PC-9 (cell line): Measurements from ENCODE around the gene NDUFC2. TPM values are rescaled to one million over a fixed set of nuclear protein-coding genes. Genes with fewer than 3 reads are reported as not detected.

ENCODE experiments used
- BruUV-seq: library from RNA; stranded (reverse); fragments of 400-500 nt; replicated peaks from 2 replicates; lab custom pipeline; 2021; lab: Mats Ljungman, UMichigan
- CTCF ChIA-PET: fragments of 300-600 bp; sonication (Branson Sonifier 250); formaldehyde crosslinking; loops from one replicate; lab custom pipeline; 2022; ENCODE audit warnings: antibody characterized with exemption; lab: Charles Lee
- POLR2A ChIA-PET: fragments of 300-600 bp; sonication (Branson Sonifier 250); formaldehyde crosslinking; loops from one replicate; lab custom pipeline; 2022; ENCODE audit warnings: antibody characterized with exemption; ENCODE audit not compliant: unreplicated experiment; lab: Charles Lee
- DNase-seq, 2 experiments: peaks; one replicate each; pipeline versions ENCODE4 v3.0.0 to v3.0.0-alpha.2; 2015 to 2022; ENCODE audit warnings: mixed read lengths in 1 of 2
- H2AFZ ChIP-seq: fragments of 200-600 bp; sonication (generic); 2 replicates; pipeline ENCODE4 v1.8.1; 2017; ENCODE audit warnings: antibody characterized with exemption
- H3F3A ChIP-seq: fragments of 200-600 bp; sonication (generic); 2 replicates; pipeline ENCODE4 v1.8.1; 2017; ENCODE audit warnings: antibody characterized with exemption, mild to moderate bottlenecking, low read depth; ENCODE audit not compliant: insufficient read depth
- H3K27ac ChIP-seq: fragments of 200-600 bp; sonication (generic); 2 replicates; pipeline ENCODE4 v1.6.1; 2016; ENCODE audit warnings: mixed run types
- H3K27me3 ChIP-seq: fragments of 200-600 bp; sonication (generic); 2 replicates; pipeline ENCODE4 v1.6.1; 2016; ENCODE audit warnings: low read depth, mixed run types; ENCODE audit not compliant: insufficient read depth
- H3K36me3 ChIP-seq: fragments of 200-600 bp; sonication (generic); 2 replicates; pipeline ENCODE4 v1.6.1; 2016; ENCODE audit warnings: low read depth, mixed run types
- H3K4me1 ChIP-seq: fragments of 200-600 bp; sonication (generic); replicated peaks from 2 replicates; pipeline ENCODE4 v1.6.1; 2016; ENCODE audit warnings: mixed run types; ENCODE audit not compliant: insufficient read depth
- H3K4me2 ChIP-seq: fragments of 200-600 bp; sonication (generic); 2 replicates; pipeline ENCODE4 v1.6.1; 2017; ENCODE audit warnings: mixed run types
- H3K4me3 ChIP-seq: fragments of 200-600 bp; sonication (generic); 2 replicates; pipeline ENCODE4 v1.6.1; 2016; ENCODE audit warnings: mixed run types
- H3K79me2 ChIP-seq: fragments of 200-600 bp; sonication (generic); 2 replicates; pipeline ENCODE4 v1.6.1; 2017; ENCODE audit warnings: low read depth, mixed run types
- H3K9me2 ChIP-seq: fragments of 200-600 bp; sonication (generic); 2 replicates; pipeline ENCODE4 v1.8.1; 2017; ENCODE audit warnings: mild to moderate bottlenecking; ENCODE audit not compliant: insufficient read depth
- H3K9me3 ChIP-seq: fragments of 200-600 bp; sonication (generic); 2 replicates; pipeline ENCODE4 v1.8.1; 2016; ENCODE audit warnings: low read depth; ENCODE audit not compliant: insufficient read depth
- H4K20me1 ChIP-seq: fragments of 200-600 bp; sonication (generic); 2 replicates; pipeline ENCODE4 v1.8.1; 2017; ENCODE audit not compliant: insufficient read depth
- CTCF ChIP-seq: fragments of 200-600 bp; sonication (generic); conservative IDR thresholded peaks from 2 replicates; pipeline ENCODE4 v1.6.1; 2017; ENCODE audit warnings: mixed run types, antibody characterized with exemption, mild to moderate bottlenecking, moderate library complexity
- EZH2 ChIP-seq: fragments of 200-600 bp; sonication (generic); IDR thresholded peaks from 2 replicates; pipeline ENCODE4 v1.8.0; 2017; ENCODE audit warnings: antibody characterized with exemption, low read depth
- intact Hi-C: fragments of 100-400 bp; cut with micrococcal nuclease; formaldehyde crosslinking; loops from one replicate; pipeline ENCODE4 v1.10.0; 2022; ENCODE audit not compliant: unreplicated experiment
- total RNA-seq: library from RNA; stranded (reverse); gene quantifications from 2 replicates; pipeline ENCODE4 v1.2.3, GENCODE V29; 2021

Gene NDUFC2
- total RNA-seq, 1 experiment from 2014 or later, result 380 TPM

- POLR2A ChIA-PET, result no interaction called here
- CTCF ChIA-PET, result no interaction called here
Measured at GRCh38 chr11:78080818-78081495, 1.3 kb upstream of the NDUFC2 start.

GRCh38 chr11:78080084-78080817 lies 589 bp upstream of the NDUFC2 start:
- peaks cover 30% of the 10 kb centered on the region for H3K4me1 ChIP-seq
- peak overlapping the region; percentile 89 for H3K4me3 ChIP-seq
- peak overlapping the region; percentile 97 for H2AFZ ChIP-seq
- no peaks in the 10 kb centered on the region for H3K9me2 ChIP-seq
- intact Hi-C loops, result no loop called here
- peaks cover 7% of the 10 kb centered on the region; the same call in 1 of the 2 replicates for H3K36me3 ChIP-seq
- H3F3A ChIP-seq, result no peaks in the 10 kb centered on the region
- H3K4me2 ChIP-seq, result peak overlapping the region; percentile 86
- no peaks in the 10 kb centered on the region for H3K27me3 ChIP-seq
- peak overlapping the region; percentile 46 for H3K27ac ChIP-seq
- peaks cover 46% of the 10 kb centered on the region for H3K79me2 ChIP-seq
- no peaks in the 10 kb centered on the region for H3K9me3 ChIP-seq
- BruUV-seq, result TSS peak; percentile 87
- ChIA-PET CTCF (interaction anchor here (0.6 to 0.7 kb wide), 2 partner anchors 56 to 120 kb away, joined by 3 to 4 read pairs; no protein-coding TSS in a partner anchor), POLR2A (interaction anchor here (1.0 kb wide), 1 partner anchor 86 kb away, joined by 4 read pairs; the partner anchor contains the start of gene INTS4)
- peaks cover 32% of the 10 kb centered on the region for H4K20me1 ChIP-seq
- DNase-seq, result no peak
- TF ChIP-seq EZH2 (no peak), CTCF (0 out of 2 replicates have a peak, but pooled peaks have one; percentile 1)

More at GRCh38 chr11:78080818-78081495, 1.3 kb upstream of the NDUFC2 start:
- intact Hi-C loops, result no loop called here
- H2AFZ ChIP-seq, result peak overlapping the region; percentile 97
- peak overlapping the region; percentile 9; the same call in 1 of the 2 replicates for H3K4me2 ChIP-seq
- no peaks in the 10 kb centered on the region for H3K36me3 ChIP-seq
- no peaks in the 10 kb centered on the region for H3K27me3 ChIP-seq
- no peak overlapping the region for H3K4me3 ChIP-seq
- peak in 1 of 2 experiments; percentile 50 for DNase-seq
- H3K9me3 ChIP-seq, result no peaks in the 10 kb centered on the region
- H3K4me1 ChIP-seq, result peaks cover 25% of the 10 kb centered on the region
- no peak overlapping the region for H3K27ac ChIP-seq
- TF ChIP-seq CTCF (no peak), EZH2 (no peak)
- no peaks in the 10 kb centered on the region for H3K9me2 ChIP-seq
- no TSS peak for BruUV-seq
- H3K79me2 ChIP-seq, result peaks cover 39% of the 10 kb centered on the region
- no peaks in the 10 kb centered on the region for H3F3A ChIP-seq
- H4K20me1 ChIP-seq, result peaks cover 25% of the 10 kb centered on the region
